Measurements from ENCODE around the gene FAM227A. TPM values are rescaled to one million over a fixed set of nuclear protein-coding genes. Genes with fewer than 3 reads are reported as not detected.

The FAM227A gene
- total and polyA plus RNA-seq, 2 of the 13 experiments (the other 11 are each of a cell fraction or from before 2014, with no cell fraction given): 1.0 to 1.5 TPM

DNA sequence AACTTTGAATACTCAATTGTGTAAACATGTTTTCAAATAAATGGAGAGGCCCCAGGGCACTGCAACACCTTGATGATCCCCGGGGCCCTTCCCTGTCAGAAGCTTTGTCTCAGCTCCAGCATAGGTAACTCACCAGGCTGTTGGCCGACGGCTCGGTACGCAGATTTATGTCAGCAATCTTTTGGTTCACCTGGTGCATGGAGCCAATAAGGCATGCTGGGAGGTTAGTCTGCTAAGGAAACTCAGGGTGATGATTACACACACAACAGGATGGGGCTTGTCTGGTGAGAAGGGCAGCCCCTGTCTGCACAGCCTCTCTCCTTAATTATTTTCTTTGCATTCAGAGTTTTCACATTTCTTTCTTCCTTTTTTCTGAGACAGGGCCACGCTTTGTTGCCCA, 10.8 kb downstream of the FAM227A start:
- Histone ChIP-seq H2AFZ (ENCODE audit: low read length) (no peak overlapping the region), H3K27ac (ENCODE audit: extremely low read length, insufficient read depth, low read length) (no peak overlapping the region), H3K36me3 (replicated peaks in 1 of 2; ENCODE audit: control insufficient read depth in 1 of 2, insufficient read depth in 2 of 2, low read length in 2 of 2) (no peaks in the 10 kb centered on the region), H3K79me2 (ENCODE audit: insufficient read depth, low read length) (no peaks in the 10 kb centered on the region), H3K4me1 (ENCODE audit: insufficient read depth, low read length) (no peaks in the 10 kb centered on the region), H3K9me3 (ENCODE audit: low read length) (no peaks in the 10 kb centered on the region), H3K9ac (ENCODE audit: insufficient read depth, low read depth, low read length) (no peak overlapping the region), H4K20me1 (ENCODE audit: insufficient read depth, low read length) (no peaks in the 10 kb centered on the region), H3K4me3 (replicated peaks in 1 of 3; ENCODE audit: insufficient read depth in 1 of 3, low read depth in 2 of 3, low read length in 3 of 3) (no peak overlapping the region), H3K27me3 (ENCODE audit: control insufficient read depth in 1 of 2, insufficient read depth in 2 of 2, low read length in 2 of 2) (no peaks in the 10 kb centered on the region; a peak in 1 of 5 replicates), H3K4me2 (ENCODE audit: low read depth, low read length) (no peak overlapping the region)
- 81% methylated on average over 2 of the region's 6 CpGs for WGBS (ENCODE audit: low lambda C conversion rate)
- intact Hi-C loops (cut with micrococcal nuclease; ENCODE audit: unreplicated experiment) (no loop called here), in situ Hi-C loops (cut with HindIII; ENCODE audit: extremely low pct_ligation_motif_present, low pct_unique_long_range_greater_than_20kb) (no loop called here)
- DNase-seq (ENCODE audit: low spot score): no peak
- CTCF ChIA-PET (ENCODE audit: low intra/inter-chr PET ratio, low total read pairs): no interaction called here
- TF ChIP-seq SIX4 (CRISPR knock-in tag; IDR thresholded peaks at IDR 0.05): no peak
- TF ChIP-seq, protein P1, sequence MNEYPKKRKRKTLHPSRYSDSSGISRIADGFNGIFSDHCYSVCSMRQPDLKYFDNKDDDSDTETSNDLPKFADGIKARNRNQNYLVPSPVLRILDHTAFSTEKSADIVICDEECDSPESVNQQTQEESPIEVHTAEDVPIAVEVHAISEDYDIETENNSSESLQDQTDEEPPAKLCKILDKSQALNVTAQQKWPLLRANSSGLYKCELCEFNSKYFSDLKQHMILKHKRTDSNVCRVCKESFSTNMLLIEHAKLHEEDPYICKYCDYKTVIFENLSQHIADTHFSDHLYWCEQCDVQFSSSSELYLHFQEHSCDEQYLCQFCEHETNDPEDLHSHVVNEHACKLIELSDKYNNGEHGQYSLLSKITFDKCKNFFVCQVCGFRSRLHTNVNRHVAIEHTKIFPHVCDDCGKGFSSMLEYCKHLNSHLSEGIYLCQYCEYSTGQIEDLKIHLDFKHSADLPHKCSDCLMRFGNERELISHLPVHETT (CRISPR knock-in tag; conservative IDR thresholded peaks at IDR 0.05): no peak
- TF ChIP-seq, protein P2, sequence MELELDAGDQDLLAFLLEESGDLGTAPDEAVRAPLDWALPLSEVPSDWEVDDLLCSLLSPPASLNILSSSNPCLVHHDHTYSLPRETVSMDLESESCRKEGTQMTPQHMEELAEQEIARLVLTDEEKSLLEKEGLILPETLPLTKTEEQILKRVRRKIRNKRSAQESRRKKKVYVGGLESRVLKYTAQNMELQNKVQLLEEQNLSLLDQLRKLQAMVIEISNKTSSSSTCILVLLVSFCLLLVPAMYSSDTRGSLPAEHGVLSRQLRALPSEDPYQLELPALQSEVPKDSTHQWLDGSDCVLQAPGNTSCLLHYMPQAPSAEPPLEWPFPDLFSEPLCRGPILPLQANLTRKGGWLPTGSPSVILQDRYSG (CRISPR knock-in tag; IDR thresholded peaks at IDR 0.05): no peak
- TF ChIP-seq, protein P3, sequence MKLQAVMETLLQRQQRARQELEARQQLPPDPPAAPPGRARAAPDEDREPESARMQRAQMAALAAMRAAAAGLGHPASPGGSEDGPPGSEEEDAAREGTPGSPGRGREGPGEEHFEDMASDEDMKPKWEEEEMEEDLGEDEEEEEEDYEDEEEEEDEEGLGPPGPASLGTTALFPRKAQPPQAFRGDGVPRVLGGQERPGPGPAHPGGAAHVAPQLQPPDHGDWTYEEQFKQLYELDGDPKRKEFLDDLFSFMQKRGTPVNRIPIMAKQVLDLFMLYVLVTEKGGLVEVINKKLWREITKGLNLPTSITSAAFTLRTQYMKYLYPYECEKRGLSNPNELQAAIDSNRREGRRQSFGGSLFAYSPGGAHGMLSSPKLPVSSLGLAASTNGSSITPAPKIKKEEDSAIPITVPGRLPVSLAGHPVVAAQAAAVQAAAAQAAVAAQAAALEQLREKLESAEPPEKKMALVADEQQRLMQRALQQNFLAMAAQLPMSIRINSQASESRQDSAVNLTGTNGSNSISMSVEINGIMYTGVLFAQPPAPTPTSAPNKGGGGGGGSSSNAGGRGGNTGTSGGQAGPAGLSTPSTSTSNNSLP (IDR thresholded peaks at IDR 0.05; ENCODE audit: low read depth, low read length): no peak
- TF ChIP-seq TBP (CRISPR knock-in tag; IDR thresholded peaks at IDR 0.05): no peak
- no peak for TF ChIP-seq CENPT (CRISPR knock-in tag; IDR thresholded peaks at IDR 0.05; ENCODE audit: low read depth)
- no peak for TF ChIP-seq KAT8 (CRISPR knock-in tag; IDR thresholded peaks at IDR 0.05)
- TF ChIP-seq BRD4 (CRISPR knock-in tag; IDR thresholded peaks at IDR 0.05): no peak
- no peak for TF ChIP-seq ESRRA (CRISPR knock-in tag; IDR thresholded peaks at IDR 0.05; ENCODE audit: low read depth)
- TF ChIP-seq, protein P4, sequence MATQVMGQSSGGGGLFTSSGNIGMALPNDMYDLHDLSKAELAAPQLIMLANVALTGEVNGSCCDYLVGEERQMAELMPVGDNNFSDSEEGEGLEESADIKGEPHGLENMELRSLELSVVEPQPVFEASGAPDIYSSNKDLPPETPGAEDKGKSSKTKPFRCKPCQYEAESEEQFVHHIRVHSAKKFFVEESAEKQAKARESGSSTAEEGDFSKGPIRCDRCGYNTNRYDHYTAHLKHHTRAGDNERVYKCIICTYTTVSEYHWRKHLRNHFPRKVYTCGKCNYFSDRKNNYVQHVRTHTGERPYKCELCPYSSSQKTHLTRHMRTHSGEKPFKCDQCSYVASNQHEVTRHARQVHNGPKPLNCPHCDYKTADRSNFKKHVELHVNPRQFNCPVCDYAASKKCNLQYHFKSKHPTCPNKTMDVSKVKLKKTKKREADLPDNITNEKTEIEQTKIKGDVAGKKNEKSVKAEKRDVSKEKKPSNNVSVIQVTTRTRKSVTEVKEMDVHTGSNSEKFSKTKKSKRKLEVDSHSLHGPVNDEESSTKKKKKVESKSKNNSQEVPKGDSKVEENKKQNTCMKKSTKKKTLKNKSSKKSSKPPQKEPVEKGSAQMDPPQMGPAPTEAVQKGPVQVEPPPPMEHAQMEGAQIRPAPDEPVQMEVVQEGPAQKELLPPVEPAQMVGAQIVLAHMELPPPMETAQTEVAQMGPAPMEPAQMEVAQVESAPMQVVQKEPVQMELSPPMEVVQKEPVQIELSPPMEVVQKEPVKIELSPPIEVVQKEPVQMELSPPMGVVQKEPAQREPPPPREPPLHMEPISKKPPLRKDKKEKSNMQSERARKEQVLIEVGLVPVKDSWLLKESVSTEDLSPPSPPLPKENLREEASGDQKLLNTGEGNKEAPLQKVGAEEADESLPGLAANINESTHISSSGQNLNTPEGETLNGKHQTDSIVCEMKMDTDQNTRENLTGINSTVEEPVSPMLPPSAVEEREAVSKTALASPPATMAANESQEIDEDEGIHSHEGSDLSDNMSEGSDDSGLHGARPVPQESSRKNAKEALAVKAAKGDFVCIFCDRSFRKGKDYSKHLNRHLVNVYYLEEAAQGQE (IDR thresholded peaks at IDR 0.05; ENCODE audit: borderline replicate concordance in 1 of 2, low read depth in 1 of 2, low read length in 2 of 2): no peak
- POLR2A ChIA-PET: no interaction called here
- no peak for FAIRE-seq
- no peak for ATAC-seq
- no TSS peak for BruUV-seq (replicated peaks)

Data from HepG2 (cell line).